Measurements from ENCODE around the gene ST6GALNAC3.
A peak's percentile ranks its signal among the peaks of the same experiment; 100 is the strongest.
"Not testable (repeated sequence)": the region's sequence is repeated elsewhere in the genome, so short reads cannot be mapped to it uniquely, and the experiment has no call there.

ST6GALNAC3 gene

GRCh38 chr1:76292418-76293184 lies 218.1 kb downstream of the ST6GALNAC3 start:
- DNase-seq, result no peak

DNA sequence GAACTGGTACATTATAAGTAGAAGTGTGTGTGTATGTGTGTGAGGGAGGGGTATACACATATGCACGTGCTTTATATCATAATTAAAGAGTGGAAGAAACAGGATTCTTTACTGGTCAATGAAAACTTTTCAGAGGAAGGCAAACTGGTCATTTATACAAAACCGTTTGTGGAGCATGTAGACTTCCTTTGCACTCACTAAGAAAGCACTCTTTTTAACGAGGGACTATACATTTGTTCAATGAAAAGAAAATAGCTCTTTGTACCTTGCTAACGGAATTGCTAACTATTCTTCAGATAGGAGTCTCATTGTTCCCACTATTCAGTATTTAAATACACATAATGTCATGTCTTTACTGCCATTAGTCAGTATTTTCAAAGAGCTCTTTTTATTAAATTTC lies 219.3 kb downstream of the ST6GALNAC3 start:
- DNase-seq, result no peak

DNA sequence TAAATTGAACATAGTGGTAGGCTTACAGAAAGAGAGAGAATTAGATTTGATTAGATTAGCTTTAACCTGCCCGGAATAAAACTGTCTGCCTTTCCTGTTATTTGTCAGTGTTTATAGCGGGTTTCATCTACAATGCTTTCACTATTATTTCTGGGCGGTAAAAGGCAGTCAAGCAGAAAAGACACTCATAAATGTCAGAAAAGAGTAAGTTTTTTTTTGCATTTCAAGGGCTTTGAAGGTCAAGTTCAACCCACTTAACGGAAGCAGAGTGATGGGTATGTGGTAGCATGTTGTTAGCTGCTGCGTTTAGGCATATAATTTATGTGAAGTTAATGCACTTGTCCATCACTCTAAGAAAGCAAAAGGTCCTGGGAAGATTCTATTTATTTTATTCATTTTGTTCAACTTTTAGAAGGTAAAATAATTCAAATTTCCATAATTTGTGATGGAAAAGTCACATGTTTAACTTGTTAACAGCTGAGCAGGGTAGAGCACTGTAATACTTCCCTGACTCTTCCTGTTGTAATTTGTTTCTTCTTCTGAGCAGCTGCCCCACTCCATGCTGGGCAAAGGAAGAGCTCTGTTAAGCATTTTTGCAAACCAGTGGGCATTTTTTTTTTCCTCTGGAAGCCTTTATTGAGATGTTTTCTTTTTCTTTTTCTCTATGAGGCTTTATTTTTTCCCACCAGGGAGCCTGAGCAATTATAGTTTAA lies 220.1 kb downstream of the ST6GALNAC3 start:
- DNase-seq, result peak in 1 of 2 experiments; percentile 20

DNA sequence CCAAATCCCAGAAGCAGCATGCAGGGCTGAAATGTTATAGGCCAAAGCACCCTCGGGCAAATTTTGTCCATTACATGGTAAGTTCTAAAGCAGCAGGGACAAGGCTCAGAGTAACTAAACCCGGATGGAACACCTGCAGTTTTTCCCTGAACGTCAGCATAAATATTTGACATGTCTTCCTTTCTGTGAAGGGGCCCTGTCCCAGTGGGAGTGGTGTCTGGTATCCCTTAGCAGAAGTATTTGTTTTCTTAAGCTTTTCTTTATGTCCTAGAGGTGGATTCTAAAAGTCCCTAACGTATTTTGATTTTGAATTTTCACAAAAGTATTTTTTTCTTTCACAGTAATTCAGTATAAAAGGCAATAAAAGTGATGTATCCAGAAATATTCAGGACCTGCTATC lies 223.9 kb downstream of the ST6GALNAC3 start:
- DNase-seq, result no peak

DNA sequence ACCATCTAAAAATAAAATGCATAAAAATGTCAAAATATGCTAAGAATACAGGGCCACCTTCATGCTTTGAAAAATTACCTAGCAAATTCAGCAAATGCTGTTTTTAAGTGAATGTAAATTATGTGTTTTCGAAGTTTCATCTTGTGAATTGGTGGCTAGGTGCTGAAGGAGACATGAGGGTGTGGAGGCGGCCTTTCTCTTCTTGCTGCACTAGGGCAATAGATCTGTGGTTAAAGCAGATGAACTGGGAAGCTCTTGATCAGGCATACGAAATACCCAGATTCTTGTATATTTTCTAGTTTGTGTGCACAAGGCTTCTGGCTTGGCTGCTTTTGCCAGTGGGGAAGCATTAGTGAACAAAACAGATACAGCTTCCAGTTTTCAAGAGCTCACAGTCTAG lies 224.5 kb downstream of the ST6GALNAC3 start:
- no peak for DNase-seq

DNA sequence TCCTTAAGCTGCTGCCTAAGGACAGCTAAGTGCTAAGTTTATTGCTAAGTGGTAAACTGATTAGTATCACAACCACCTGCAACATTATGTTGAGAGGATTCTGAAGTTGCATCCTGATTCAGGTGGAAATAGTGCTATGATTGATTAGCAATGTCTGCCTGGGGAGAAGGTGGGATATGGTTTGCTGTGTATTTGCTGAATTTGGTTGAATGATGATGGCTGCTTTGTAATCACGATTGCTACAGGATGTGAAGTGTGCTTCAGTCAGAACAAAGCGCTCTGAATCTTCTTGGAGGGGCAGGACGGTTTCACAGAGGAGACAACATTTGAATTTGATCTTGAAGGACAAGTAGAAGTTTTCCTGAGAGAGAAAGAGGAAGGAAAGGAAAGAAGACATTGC lies 226.0 kb downstream of the ST6GALNAC3 start:
- DNase-seq, result no peak

GRCh38 chr1:76302711-76303339 lies 228.3 kb downstream of the ST6GALNAC3 start:
- DNase-seq, result peak; percentile 44 to 51

- DNase-seq, result peak; percentile 44 to 77
Measured at GRCh38 chr1:76303340-76303717, 228.8 kb downstream of the ST6GALNAC3 start.

DNA sequence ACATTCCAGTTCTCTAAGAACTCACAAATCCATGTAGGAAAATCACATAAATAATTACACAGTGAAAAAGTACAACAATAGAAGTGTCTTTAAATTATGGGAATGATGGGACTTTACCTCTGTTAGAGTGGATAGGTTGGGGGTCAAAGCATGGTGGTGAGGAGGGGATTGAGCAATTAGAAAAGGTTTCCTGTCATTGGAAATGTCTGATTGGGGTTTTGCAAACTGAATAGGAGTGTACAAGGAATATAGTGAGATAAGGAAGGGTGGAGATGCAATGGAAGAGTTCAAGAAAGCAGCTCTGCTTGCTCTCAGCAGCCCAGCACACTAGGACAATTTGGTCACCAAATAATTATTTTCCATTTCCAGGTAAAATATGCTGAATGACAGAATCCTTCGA lies 238.8 kb downstream of the ST6GALNAC3 start:
- no peak for DNase-seq

- no peak for DNase-seq
Measured at GRCh38 chr1:76314730-76315129, 240.2 kb downstream of the ST6GALNAC3 start.

DNA sequence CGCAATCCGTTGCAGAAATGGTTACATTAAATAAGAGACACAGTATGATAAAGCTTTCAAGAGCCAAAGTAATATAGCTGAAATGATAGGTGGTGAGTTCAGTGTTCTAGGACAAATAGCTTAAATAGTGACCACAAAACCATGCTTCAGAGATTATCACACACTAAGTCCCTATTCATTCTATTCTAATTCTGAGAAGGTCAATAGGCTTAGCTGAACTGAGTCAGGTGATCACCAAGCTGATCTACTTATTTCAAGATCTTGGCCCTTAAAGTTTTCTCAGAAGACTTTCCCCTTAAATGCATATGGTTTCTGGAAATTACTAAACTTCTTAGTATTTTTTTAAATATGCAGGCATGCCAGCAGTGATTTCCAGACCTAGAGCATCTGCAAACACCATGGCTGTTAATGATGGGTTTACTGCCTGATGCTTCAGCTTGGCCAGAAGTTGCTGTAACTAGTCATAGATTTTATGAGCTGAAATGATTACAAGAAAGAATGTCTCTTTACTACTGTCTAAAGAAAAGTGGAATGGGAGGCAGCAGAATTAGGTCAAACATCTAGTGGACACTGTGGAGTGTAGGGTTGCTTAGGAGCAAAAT lies 242.9 kb downstream of the ST6GALNAC3 start:
- no peak for DNase-seq

DNA sequence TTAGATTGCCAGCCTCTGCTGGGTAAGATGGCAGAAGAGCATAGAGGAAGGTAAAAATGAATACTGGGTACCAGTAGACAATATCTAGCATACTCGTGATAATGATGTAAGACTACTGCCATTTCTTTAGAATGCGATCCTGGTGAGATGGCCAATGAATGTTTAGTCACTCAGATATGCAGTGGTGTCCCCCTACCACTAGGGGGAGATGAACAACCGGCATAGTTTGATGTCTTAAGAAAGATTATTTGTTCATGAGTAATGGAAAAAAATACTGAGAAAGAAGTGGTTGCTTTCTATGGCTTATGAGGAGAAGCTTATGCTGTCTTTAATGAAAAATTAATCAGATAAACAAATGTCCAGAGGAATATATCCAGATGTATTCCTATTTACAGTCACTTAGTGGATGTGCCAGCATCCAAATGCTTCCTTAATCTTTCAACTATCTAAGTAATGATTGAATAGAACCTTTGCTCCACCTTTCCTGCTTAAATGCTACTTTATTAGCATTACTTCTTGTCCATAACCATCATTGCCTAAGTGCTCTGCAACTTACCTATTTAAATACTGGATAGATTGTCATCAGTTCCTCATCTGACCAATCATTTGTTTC lies 256.6 kb downstream of the ST6GALNAC3 start:
- peak; percentile 28 to 31 for DNase-seq

DNA sequence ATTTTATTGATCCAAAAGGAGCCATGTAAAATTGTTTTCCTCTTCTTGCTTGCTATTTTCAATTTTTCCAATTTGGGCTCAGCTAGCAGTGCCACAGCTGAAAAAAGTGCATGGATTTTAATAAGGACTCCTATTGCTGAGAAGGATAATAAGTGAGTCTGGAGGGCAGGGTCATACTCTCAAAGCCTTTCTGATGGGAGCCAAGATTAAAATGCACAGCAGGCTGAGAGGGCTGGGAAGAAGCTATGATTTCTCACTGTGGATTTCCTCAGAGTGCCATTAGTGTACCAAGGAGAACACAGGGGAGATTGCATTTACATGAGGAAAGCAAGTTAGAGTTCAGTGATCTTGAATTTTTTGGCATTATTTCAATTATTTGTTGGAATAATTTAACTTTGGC lies 261.3 kb downstream of the ST6GALNAC3 start:
- DNase-seq, result no peak

DNA sequence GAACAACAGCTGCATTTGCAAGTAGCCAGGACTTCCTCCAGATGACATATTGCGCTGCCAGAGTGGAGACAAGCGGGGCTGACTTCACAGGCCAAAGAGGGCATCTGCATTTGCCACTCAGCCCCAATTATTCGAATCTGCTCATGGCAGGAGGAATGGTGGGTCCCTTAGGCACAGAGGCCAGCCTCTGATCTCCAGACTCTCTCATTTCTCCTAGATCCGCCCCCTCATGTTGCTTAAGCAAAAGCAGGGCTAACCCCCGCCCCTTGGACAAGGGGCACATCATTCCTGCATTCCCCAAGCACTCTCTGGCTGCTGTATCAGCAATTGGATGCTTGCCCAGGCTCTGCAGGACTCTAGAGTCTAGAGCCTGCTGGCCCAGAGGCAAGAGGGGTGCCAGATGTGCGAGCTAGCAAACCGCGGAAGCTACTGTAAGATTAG lies 262.4 kb downstream of the ST6GALNAC3 start:
- DNase-seq, result peak; percentile 20 to 52

DNA sequence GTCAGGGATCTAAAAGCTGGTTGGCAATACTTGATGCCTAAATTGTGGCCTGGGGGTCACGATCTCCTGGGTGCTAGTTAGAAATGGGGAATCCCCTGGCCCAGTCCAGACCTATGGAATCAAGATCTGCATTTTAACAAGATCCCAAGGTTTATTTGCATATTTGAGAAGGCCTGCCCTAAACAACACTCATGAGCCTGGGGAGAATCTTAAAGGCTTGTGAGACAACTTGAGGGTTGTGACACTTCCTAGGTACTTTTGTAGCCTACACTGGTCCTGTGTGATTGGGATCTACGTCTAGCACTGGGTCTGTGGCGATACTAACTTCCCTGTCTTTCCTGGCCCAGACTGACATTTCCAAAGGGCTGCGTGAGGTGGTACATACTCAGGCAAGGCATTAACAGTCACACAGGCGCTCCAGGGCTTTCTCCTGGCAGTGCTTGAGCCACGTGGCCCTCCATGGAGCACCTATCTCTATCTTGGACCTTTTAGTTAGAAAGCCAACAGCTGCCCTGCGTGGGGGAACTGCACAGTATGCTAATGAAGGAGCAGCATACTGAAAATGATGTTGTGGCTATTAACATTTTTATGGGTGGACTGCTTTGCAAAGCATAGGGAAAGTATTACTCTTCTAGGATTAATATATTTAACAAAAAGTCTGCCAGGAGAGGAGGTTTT lies 263.1 kb downstream of the ST6GALNAC3 start:
- no peak for DNase-seq

DNA sequence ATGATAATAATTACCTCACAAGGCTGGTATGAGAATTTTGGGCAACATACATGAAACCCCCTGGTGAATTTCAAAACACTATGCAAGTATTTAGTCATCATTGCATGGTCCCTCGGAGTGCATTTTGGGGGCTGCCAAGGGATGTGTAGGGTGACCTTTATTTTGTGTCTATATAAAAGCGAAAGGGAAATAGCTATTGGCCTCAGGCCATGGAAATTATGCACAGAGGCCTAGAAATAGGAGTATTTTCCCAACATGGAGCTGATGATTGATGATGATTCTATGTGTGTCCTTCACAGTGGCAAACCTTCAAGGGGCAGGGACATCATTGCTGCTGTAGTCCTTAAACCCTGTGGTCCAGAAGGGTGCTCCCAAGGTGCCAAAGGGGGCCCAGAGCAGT lies 265.5 kb downstream of the ST6GALNAC3 start:
- no peak for DNase-seq

DNA sequence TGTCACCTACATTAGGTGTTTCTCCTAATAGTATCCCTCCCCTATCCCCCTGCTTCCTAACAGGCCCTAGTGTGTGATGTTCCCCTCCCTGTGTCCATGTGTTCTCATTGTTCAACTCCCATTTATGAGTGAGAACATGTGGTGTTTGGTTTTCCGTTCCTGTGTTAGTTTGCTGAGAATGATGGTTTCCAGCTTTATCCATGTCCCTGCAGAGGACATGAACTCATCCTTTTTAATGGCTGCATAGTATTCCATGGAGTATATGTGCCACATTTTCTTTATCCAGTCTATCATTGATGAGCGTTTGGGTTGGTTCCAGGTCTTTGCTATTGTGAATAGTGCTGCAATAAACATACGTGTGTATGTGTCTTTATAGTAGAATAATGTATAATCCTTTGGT lies 267.3 kb downstream of the ST6GALNAC3 start:
- DNase-seq, result not testable (repeated sequence)

DNA sequence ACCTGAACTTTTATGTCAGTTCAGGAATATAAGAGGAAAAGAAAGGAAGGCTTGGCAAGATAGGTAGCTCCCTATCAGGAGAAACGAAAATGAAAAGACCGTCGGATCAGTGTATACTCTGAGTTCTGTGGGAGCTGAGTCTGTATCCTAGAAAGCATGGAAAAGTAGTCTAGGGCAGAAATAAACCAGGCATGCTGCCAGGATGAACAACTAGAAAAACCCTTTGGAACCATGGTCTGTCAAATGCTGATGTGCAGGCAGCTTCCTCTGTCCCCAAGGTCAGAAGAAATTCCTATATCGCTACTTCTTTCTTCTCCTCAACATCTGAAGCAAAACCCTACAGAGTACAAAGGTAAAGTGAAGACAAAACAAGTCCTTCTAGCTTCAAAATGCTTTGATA lies 268.8 kb downstream of the ST6GALNAC3 start:
- DNase-seq, result no peak

DNA sequence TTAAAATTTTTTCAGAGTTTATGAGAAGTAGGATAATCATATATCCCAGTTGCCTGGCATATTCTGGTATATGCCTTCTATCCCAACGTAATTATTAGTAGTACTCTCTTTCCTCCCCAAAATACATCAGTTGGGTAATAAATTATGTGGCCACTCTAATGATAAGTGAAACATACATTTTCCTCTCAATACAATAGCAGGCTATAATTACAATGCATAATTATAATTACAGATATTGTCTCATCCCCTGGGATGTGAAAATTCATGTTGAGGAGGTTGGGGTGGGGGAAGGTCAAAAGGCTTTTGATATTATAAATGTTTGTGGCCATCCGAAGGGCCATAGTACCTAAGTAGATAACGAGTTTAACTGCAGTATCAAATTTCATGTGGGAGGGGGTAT lies 277.1 kb downstream of the ST6GALNAC3 start:
- no peak for DNase-seq

GRCh38 chr1:76352741-76353435 lies 278.3 kb downstream of the ST6GALNAC3 start:
- no peak for DNase-seq

DNA sequence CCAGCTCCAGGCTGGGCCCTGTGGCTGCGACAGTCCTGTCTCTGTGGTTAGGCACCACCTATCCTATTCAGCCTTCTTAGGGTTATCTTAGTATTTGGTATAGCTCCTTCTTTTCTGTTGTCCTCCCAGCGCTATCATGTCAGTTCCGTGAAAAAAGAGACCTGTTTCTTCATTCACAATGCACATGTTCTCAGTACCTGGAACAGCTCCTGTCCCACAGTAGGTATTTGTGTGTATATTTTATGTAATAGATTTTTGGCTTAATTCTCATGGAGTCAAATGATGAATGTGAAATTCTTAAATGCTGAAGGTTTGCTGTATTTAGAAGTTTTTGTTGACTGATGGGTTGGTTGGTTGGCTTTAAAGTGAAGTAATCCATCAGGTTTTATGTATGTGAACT lies 279.7 kb downstream of the ST6GALNAC3 start:
- DNase-seq, result no peak

- no peak for DNase-seq
Measured at GRCh38 chr1:76366726-76367125, 292.2 kb downstream of the ST6GALNAC3 start.

Data from NCI-H2081 (cell line).